NB4 (cell line): ENCODE measurements around the gene TSPAN33.

Experiments
- DNase-seq: peaks from one replicate; pipeline ENCODE4 v3.0.0; 2010; ENCODE audit warnings: low read depth
- H3K4me3 ChIP-seq: one replicate; pipeline ENCODE4 v1.5.1; 2011; ENCODE audit warnings: mild to moderate bottlenecking, low read depth, low read length, moderate library complexity
- CTCF ChIP-seq: IDR thresholded peaks from one replicate; pipeline ENCODE4 v1.5.1; 2012; ENCODE audit warnings: low read depth, low read length
- MAX ChIP-seq: IDR thresholded peaks from 2 replicates; pipeline ENCODE4 v1.6.1; 2011; ENCODE audit warnings: low read depth, low read length
- MYC ChIP-seq: IDR thresholded peaks from 2 replicates; pipeline ENCODE4 v1.6.1; 2011; ENCODE audit warnings: low read depth, low read length
- POLR2A ChIP-seq: IDR thresholded peaks from 2 replicates; pipeline ENCODE4 v1.6.1; 2011; ENCODE audit warnings: mild to moderate bottlenecking; ENCODE audit not compliant: insufficient read length; ENCODE audit errors: extremely low read depth

The TSPAN33 gene

GRCh38 chr7:129202058-129202777, 57.7 kb downstream of the TSPAN33 start:
- H3K4me3 ChIP-seq: no peak overlapping the region
- DNase-seq: no peak
- TF ChIP-seq MYC (no peak), POLR2A (no peak), CTCF (no peak), MAX (no peak)

GRCh38 chr7:129203050-129203741, 58.7 kb downstream of the TSPAN33 start:
- no peak for TF ChIP-seq MAX
- TF ChIP-seq CTCF: no peak
- TF ChIP-seq MYC: no peak
- TF ChIP-seq POLR2A: no peak
- no peak for DNase-seq

GRCh38 chr7:129205126-129205818, 60.8 kb downstream of the TSPAN33 start:
- TF ChIP-seq MYC (no peak), MAX (no peak), CTCF (no peak)
- no peak for DNase-seq
- H3K4me3 ChIP-seq: no peak overlapping the region

More at GRCh38 chr7:129203050-129203741, 58.7 kb downstream of the TSPAN33 start:
- no peak overlapping the region for H3K4me3 ChIP-seq

- no peak for TF ChIP-seq MAX
- TF ChIP-seq CTCF: no peak
- TF ChIP-seq MYC: no peak
- TF ChIP-seq POLR2A: no peak
- H3K4me3 ChIP-seq: no peak overlapping the region
- peak; percentile 53 for DNase-seq
These were observed 61.7 kb downstream of the TSPAN33 start for GRCh38 chr7:129205987-129206785.

- no peak overlapping the region for H3K4me3 ChIP-seq
- DNase-seq: peak; percentile 74
- TF ChIP-seq MYC (no peak), CTCF (peak; percentile 42)
These were observed 64.2 kb downstream of the TSPAN33 start for GRCh38 chr7:129208667-129209066.
